GM19452 (cell line): ENCODE data around the gene KIZ.
A peak's percentile ranks its signal among the peaks of the same experiment; 100 is the strongest.
"Not testable (repeated sequence)": the region's sequence is repeated elsewhere in the genome, so short reads cannot be mapped to it uniquely, and the experiment has no call there.

ENCODE experiments used
- ATAC-seq: cut with Tn5 transposase; IDR thresholded peaks from one replicate; pipeline ENCODE4 v1.9.1; 2021; ENCODE audit not compliant: unreplicated experiment

The KIZ gene

DNA sequence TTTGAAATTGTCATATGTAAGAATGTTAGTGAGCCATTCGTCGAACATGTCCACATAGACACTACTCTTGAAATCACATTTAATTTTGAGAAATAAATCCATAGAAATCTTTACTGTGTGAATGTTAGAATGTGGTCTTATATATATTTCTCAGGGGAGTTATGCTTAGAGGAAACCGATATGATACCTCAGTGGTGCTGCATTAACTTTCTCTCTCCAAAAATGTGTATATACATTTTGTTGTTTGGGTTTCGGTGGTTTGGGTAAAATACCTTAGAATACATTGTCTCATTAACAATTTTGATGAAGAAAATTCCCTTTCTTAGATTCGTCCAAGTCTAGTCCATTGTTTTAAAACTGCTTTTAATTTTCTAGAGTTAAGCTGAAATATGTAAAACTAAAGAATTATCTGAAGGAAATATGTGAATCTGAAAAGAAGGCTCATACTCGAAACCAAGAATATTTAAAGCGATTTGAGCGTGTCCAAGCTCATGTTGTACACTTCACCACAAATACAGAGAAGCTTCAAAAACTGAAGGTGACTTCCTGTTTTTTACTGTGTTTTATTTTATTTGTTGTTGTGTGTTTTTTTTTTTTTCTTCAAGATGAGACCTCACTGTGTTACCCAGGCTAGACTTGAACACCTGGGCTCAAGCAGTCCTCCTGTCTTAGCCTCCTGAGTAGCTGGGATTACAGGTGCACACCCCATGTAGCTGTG is 10.3 kb downstream of the KIZ start:
- ATAC-seq = no peak

DNA sequence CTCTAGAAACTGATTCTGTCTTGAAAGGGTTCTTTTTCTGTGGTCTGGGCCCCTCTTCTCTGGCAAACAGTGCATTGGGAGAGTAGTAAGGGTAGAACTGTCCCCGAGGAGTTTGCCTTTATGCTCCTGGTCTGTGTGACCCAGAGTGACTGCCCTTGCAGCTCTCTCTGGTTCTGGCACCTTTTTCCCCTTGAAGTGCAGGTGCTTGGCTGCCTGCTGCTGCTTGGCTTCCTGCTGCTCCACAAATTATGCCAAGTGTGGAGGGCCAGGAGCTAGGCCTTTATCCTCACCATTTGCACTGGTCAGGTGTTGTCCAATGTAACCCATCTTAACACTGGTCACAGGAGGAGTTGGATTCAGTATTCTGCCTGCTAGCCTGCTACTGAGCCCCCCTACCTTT is 11.2 kb downstream of the KIZ start:
- no peak for ATAC-seq

DNA sequence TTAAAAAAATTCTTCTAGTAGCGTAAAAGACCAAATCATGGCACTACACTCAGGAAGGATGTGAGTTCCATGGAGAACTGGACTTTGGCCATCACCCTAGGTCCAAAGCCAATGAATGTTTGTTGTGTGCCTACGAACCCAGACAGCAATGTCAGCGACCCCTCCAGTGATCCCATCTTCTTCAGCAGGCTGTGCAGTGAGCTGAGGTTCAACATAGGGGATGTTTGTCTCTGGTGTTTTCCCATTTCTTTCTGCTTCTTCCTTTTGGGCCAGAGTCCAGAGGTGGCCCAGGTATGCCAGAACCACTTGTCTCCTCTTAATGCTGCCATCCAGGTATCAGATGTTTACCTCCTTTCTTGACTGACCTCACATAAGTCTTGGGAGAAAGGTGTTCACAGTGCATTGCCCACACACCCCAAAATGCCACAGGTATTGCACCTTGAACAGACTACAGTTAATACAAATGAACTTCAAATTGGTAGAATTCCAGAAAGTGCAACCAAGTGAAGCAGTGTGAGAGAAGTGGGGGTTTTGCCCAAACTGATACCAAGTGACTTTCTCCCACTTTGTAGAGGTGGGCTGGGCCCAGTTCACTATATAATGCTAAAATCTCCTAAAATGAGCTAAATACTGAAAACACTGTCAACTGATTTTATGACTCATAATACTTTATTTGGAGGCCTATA is 14.1 kb downstream of the KIZ start:
- ATAC-seq = no peak

DNA sequence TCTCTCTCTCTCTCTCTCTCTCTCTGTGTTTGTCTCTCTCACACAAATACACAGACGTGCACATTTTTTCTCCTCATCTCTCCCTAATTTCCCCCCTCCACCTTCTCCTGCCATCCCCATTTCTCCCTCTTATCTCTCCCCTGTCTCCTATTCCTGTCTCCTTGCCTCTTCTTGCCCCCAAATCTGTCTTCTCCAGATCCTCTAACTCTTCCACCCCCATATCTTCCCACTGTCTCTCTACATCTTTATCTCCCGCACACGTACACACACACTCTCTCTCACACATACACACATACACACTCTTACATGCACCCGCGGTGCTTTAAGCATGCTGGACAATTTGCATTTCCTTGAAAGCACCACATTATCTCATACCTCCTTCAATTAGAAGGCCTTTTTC is 15.9 kb downstream of the KIZ start:
- ATAC-seq = no peak

DNA sequence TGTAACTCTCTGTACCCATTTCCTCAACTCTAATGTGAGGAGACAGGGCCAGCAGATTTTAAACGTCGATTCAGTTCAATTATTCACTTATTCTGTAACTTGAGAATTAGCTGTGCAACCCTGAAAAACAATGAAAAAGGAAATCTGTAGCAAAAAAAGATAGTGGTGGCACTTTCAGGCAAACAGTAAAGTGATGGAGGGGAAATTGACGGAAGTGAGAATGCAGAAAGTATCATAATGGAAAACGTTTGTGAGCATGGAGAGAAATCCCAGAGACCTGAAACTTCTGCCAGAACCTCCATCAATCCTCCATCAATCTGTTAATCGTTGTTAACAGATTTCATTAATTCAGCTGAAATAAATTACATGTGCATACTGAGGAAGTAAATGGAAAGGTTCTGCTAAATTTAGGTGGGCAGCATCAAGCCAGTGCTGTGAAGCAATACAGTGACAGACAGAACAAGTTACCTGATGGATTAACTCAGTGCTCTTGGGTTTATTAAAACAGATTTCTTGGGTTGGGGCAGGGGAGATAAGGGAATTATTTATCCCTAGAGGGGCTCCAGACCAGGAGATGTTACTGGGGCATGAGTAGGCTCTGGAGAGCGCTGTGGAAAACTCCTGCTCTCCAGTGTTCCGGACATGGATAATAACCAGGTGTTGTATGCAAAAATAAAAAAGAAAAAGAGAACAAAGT is 17.5 kb downstream of the KIZ start:
- no peak for ATAC-seq

DNA sequence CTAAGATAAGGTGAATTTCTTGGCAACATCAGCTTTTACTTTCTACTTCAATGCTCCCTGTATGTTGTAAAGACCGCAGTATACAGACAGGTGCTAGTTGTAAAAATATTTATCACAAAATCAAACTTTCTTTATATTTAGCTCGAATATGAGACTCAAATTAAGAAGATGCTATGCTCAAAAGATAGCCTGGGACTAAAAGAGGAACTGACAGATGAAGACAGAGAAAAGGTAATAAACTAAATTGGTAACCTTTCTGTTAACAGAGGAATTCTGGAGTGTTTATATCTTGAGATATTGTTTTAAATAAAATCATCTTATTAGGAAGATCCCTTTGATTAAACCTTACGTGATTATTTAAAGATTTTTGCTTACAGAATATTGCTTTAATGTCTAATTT is 19.5 kb downstream of the KIZ start:
- no peak for ATAC-seq

DNA sequence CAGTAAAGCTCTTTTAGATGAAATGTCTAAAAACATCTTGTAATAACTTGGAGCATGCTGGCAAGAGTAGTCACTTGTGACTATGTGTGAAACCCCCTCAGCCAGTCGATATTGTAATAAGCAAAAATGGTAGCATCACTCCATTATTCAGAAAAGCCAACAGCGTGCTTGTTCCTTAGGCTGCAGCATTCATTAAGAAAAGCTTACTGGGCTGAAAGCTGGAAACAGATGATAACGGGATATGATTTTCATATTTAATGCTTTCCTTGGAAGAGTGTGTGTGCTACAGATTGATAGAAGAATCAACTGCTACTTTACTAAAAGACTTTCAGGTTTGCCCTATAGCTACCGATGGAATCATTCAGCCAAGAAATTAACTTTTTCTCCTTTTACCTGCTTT is 20.3 kb downstream of the KIZ start:
- ATAC-seq = no peak

DNA sequence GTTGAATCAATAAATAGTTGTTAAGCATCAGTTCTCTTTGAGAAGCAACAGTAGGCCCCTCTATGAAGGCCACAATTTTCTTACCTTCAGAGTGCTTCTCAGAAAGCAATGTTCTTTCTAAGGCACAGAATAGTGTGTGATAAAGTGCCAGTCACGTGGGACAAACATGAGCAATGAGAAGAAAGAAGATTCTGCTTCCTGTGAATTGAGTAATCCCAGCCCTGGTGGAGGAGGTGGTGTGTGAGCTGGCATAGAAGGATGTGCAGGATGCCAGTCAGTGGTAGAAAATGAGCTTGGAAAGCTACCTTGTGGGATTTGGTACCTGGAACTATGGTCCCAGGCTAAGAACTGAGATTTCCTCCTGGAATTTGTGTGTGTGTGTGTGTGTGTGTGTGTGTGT is 21.7 kb downstream of the KIZ start:
- ATAC-seq = no peak

DNA sequence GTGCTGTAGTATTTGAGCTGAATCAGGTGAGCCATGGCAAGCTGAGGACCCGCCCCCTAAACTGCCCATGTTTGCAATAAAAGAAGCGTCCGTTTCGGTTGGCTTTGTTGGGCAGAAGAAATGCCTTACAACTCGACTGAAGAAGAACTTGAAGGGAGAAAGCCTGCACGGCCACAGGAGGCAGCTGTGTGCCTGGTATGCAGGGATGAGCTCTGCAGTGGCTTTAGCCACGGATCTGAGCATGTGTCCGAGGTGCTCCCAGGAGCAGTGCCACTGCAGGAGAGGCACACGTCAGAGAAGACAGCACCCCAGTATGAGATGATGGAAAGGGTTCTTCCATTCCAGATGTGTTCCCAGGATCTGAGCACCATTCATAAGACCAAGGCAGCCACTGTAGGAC is 23.5 kb downstream of the KIZ start:
- no peak for ATAC-seq

DNA sequence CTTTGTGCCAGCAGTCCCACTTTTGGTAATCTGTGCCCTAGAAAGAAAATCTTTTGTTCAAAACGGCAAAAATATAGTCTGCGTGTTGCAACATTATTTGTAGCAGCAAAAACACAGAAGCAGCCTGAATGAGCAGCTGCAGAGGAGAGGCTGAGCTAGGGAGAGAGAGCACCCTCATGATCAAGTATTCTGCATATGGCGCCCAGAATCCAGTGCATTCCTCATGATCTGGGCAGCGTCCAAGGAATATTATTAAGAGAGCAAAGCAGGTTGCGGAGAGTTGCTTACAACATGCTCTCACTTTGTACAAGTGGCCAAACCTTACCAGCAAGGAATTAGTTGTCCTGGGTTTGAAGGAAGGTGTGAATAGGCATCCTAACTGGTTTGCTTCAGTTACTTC is 25.9 kb downstream of the KIZ start:
- ATAC-seq = no peak

DNA sequence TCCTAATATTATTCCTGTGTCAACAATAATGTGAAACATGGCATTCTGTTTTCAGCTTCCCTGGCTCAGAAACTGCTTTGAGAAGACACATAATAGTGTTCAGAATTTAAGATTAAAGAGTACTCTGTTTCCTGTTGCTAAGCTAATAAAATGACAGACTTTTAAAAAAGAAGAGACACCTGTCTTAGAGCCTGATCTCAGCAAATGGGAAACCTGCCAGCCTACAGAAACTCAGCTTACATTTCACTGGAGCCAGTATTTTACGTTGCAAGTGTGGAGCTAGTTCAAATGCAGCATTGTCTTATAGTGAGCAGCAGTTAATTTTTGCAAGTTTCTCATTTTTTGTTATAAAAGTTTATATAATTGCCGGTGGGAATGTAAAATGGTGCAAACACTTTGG is 28.8 kb downstream of the KIZ start:
- no peak for ATAC-seq

DNA sequence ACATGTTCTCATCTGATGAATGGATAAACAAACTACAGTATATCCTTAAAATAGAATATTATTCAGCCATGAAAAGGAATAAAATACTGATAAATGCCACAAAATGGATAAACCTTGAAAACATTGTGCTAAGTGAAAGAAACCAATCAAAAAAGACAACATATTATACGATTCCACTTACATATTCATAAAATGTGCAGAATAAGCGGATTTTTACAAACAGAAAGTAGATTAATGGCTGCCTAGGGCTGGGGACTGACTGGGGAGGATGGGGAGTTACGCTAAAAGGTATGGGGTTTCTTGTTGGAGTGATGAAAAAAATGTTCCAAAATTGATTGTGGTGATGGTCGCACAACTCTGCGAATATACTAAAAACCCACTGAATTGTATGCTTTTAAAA is 29.4 kb downstream of the KIZ start:
- ATAC-seq = no peak

DNA sequence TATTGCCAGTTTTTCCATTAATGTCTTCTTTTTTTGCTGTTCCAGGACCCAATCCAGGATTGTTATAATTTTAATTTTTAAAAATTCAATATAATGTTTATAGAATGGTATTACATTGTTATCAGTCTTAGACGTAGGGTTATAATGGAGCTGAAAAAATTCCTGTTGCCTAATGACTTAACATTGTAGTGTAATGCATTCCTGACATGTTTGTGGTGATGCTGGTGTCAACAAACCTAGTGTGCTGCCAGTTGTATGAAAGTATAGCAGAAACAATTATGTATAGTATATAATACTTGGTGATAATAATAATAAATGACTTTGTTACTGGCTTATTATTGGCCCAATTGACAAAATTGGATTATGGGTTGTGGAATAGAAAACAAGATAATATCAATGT is 30.4 kb downstream of the KIZ start:
- ATAC-seq = no peak

DNA sequence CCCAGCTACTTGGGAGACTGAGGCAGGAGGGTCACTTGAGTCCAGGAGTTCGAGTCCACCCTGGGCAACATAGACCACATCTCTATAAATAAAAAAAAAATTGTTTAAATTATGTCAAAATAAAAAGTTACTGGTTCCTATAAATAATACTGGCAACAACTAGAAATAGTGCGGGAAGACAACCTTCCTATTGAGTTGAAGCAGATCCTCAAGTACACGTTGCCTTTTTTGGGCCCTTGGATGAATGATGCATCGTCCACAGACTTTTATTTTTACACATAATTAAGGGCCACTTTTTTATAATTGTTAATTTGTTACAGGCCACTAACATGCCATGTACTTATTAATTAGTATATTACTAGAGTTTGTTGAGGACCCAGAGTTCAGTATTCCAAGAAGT is 31.1 kb downstream of the KIZ start:
- no peak for ATAC-seq

DNA sequence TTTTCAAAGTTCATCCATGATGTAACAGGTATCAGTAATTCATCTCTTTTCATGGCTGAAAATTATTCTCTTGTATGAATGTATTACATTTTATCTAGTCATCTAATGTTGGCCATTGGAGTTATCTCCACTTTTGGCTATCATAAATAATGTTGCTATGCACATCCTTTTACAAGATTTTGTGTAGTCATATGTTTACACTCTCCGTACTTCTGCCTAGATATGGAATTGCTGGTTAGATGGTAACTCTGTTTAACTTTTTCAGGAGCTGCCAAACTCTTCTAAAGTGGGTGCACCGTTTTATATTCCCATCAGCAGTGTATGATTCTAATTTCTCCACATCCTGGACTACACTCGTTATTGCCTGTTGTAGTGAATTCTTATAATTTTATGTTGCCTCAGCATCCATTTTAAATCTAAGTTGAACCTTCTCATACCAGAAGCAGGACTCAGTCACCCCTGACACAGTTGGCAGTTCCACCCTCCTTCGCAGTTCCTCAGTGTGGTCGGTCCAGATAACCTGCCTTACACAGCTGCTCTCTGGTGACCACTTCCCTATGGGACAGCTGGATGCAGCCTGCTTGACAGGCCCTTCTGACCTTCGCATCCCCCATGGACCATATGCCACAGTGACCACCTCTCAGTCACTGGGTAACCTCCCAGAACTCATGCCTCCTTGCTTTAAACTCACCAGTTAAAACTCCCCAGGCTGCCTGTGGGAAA is 33.9 kb downstream of the KIZ start:
- peak; percentile 51 for ATAC-seq

DNA sequence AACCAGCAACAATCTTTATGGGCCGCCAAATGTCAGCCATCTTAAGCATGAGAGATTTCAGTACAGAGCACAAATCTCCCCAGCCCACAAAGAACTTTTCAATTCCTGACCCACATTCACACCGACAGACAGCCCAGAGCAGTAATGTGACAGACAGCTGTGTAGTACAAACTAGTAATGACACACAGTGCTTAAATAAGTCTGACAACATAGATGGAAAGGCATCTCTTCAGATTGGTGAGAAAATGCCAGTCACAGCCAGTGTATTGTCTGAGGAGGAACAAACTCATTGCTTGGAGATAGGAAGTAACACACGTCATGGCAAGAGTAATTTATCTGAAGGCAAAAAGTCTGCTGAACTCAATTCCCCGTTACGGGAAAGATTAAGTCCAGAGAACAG is 36.0 kb downstream of the KIZ start:
- no peak for ATAC-seq

DNA sequence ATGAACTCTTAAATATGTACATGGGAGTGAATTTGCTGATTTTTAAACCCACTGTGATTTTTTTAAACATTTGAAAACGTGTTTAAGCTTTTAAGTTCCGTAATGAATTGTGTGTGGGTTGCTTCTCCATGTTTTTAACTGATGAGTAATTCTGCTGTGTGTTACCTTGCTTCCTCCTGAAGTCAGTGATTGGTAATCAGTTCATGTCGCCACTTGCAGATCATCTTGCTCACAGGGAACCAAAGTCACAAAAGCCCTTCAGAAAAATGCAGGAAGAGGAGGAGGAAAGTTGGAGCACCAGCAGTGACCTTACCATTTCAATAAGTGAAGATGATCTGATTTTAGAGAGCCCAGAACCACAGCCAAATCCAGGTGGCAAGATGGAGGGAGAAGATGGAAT is 36.7 kb downstream of the KIZ start:
- ATAC-seq = no peak

DNA sequence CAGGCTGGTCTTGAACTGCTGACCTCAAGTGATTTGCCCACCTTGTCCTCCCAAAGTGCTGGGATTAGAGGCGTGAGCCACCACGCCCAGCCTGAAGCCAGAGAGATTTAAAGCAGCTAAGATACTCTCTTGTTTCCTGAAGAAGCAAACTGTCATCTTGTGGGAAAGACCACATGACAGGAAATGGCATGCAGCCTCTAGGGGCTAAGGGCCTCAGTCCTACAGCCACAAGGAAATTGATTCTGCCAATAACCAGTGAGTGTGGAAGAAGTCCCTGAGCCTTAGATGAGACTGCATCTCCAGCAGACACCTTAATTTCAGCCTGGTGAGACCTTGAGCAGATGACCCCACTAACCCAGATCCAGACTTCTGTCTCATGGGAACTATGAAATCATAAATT is 40.9 kb downstream of the KIZ start:
- no peak for ATAC-seq

DNA sequence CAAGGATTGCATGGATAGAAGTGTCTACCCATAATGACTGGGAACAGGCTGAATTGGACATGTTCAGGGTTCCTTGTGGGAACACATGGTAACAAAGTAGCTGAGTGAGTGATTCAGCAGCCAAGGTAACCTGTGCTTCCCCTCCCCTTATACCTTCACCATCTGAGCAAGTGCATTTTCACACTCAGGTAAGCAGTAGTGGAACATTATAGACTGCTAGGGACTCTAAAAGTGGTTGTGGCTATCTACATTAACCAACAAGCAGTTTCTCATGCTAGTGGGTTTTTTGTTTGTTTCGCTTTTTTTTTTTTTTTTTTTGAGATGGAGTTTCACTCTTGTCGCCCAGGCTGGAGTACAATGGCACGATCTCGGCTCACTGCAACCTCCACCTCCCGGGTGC is 41.4 kb downstream of the KIZ start:
- no peak for ATAC-seq

DNA sequence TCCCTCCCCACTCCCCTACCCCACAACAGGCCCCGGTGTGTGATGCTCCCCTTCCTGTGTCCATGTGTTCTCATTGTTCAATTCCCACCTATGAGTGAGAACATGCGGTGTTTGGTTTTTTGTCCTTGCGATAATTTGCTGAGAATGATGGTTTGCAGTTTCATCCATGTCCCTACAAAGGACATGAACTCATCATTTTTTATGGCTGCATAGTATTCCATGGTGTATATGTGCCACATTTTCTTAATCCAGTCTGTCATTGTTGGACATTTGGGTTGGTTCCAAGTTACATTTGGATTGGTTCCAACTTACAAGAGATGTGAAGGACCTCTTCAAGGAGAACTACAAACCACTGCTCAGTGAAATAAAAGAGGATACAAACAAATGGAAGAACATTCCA is 42.2 kb downstream of the KIZ start:
- ATAC-seq = not testable (repeated sequence)

DNA sequence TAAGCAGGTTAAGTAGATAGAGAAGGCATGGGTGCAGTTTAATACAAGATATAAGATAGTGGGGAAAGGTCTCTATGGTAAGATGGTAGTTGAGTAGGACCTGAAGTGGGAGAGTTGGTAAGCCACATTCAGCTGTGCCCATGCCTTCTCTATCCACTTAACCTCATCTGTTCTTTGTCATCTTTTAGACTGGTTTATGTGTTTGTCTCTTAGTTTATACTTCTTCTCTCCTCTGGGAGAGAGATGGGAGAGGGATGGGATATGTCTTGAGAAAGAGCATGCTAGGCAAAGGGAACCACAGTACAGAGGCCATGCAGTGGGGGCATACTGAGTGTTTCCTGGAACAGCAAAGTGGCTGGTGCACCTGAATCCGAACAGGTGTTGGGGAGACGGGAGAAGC is 46.7 kb downstream of the KIZ start:
- no peak for ATAC-seq

DNA sequence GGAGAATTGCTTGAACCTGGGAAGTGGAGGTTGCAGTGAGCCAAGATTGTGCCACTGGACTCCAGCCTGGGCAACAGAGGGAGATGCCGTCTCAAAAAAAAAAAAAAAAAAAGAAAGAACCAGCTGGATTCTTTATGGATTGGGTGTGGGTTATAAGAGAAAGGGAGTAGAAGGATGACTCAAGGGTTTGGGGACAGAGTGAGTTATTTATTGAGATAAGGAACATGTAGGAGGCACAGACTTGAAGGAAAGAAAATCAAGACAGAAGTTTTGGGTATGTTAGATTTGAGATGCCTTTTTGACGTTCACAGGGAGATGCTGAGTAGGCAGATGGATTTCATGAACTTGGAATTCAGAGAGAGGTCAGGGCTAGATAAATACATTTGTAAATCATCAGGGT is 47.6 kb downstream of the KIZ start:
- ATAC-seq = no peak
